ENCODE results near the gene STEAP1B. TPM values are rescaled to one million over a fixed set of nuclear protein-coding genes. Genes with fewer than 3 reads are reported as not detected.

STEAP1B gene
- total and polyA plus RNA-seq, 4 donors, result 0.06 to 0.28 (median 0.08) TPM; not detected in 1

DNA sequence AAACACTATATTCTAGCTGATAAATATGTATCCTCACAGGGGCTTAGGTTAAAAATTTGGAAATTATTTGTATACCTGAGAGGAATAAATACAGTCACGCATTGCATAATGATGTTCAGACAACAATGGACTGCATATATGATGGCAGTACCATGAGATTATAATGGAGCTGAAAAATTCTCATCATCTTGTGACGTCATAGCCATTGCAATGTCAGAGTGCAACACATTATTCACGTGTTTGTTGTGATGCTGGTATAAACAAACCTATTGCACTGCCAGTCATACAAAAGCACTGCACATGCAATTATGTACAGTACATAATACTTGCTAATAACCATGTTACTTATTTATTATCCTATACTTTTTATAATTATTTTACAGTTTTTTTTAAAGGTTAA lies 31.4 kb downstream of the STEAP1B start:
- Histone ChIP-seq H3K9ac (ENCODE audit: low read depth in 1 of 2, low read length in 2 of 2) (no peak overlapping the region), H3K4me3 (ENCODE audit: low read depth in 1 of 3, low read length in 3 of 3) (no peak overlapping the region), H3K9me3 (ENCODE audit: control insufficient read depth in 4 of 4, low read length in 3 of 4) (no peaks in the 10 kb centered on the region), H3K27ac (ENCODE audit: low read depth in 1 of 2, low read length in 2 of 2) (no peak overlapping the region), H3K4me1 (ENCODE audit: control insufficient read depth in 4 of 4, insufficient read depth in 4 of 4, low read length in 3 of 4) (no peaks in the 10 kb centered on the region), H3K36me3 (ENCODE audit: control insufficient read depth in 4 of 4, insufficient read depth in 3 of 4, low read depth in 1 of 4, low read length in 3 of 4) (no peaks in the 10 kb centered on the region), H3K27me3 (ENCODE audit: control insufficient read depth in 4 of 4, insufficient read depth in 4 of 4, low read length in 3 of 4) (no peaks in the 10 kb centered on the region)
- 93% methylated on average over 3 of the region's 3 CpGs for WGBS
- no peak for DNase-seq (ENCODE audit: low spot score)
- TF ChIP-seq RXRA (IDR thresholded peaks at IDR 0.05) (no peak), GABPA (IDR thresholded peaks at IDR 0.05 in 1 of 2, conservative IDR thresholded peaks at IDR 0.05 in 1 of 2) (no peak), RAD21 (IDR thresholded peaks at IDR 0.05) (no peak), FOXA2 (IDR thresholded peaks at IDR 0.05) (no peak)
- TF ChIP-seq, protein P1, sequence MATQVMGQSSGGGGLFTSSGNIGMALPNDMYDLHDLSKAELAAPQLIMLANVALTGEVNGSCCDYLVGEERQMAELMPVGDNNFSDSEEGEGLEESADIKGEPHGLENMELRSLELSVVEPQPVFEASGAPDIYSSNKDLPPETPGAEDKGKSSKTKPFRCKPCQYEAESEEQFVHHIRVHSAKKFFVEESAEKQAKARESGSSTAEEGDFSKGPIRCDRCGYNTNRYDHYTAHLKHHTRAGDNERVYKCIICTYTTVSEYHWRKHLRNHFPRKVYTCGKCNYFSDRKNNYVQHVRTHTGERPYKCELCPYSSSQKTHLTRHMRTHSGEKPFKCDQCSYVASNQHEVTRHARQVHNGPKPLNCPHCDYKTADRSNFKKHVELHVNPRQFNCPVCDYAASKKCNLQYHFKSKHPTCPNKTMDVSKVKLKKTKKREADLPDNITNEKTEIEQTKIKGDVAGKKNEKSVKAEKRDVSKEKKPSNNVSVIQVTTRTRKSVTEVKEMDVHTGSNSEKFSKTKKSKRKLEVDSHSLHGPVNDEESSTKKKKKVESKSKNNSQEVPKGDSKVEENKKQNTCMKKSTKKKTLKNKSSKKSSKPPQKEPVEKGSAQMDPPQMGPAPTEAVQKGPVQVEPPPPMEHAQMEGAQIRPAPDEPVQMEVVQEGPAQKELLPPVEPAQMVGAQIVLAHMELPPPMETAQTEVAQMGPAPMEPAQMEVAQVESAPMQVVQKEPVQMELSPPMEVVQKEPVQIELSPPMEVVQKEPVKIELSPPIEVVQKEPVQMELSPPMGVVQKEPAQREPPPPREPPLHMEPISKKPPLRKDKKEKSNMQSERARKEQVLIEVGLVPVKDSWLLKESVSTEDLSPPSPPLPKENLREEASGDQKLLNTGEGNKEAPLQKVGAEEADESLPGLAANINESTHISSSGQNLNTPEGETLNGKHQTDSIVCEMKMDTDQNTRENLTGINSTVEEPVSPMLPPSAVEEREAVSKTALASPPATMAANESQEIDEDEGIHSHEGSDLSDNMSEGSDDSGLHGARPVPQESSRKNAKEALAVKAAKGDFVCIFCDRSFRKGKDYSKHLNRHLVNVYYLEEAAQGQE (IDR thresholded peaks at IDR 0.05), result no peak

DNA sequence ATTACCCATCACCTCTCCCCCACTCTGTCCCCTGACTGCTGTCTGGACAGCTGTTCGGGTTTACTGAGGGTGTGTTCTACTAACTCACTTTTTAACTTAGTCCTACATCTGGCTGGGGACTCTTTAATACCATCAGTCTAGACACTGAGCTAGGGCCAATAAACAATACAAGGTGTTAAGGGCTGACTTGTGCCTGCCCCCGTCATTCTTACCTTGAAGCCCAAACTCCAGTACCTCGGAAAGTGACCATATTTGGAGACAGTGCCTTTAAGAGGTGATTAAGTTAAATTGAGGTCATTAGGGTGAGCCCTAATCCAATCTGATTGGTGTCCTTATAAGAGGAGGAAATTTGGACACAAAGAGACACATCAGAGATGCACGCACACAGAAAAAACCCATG lies 35.7 kb downstream of the STEAP1B start:
- TF ChIP-seq, protein P2, sequence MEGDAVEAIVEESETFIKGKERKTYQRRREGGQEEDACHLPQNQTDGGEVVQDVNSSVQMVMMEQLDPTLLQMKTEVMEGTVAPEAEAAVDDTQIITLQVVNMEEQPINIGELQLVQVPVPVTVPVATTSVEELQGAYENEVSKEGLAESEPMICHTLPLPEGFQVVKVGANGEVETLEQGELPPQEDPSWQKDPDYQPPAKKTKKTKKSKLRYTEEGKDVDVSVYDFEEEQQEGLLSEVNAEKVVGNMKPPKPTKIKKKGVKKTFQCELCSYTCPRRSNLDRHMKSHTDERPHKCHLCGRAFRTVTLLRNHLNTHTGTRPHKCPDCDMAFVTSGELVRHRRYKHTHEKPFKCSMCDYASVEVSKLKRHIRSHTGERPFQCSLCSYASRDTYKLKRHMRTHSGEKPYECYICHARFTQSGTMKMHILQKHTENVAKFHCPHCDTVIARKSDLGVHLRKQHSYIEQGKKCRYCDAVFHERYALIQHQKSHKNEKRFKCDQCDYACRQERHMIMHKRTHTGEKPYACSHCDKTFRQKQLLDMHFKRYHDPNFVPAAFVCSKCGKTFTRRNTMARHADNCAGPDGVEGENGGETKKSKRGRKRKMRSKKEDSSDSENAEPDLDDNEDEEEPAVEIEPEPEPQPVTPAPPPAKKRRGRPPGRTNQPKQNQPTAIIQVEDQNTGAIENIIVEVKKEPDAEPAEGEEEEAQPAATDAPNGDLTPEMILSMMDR (IDR thresholded peaks at IDR 0.05; ENCODE audit: low read depth, low read length, missing input control), result no peak
- TF ChIP-seq, protein P3, sequence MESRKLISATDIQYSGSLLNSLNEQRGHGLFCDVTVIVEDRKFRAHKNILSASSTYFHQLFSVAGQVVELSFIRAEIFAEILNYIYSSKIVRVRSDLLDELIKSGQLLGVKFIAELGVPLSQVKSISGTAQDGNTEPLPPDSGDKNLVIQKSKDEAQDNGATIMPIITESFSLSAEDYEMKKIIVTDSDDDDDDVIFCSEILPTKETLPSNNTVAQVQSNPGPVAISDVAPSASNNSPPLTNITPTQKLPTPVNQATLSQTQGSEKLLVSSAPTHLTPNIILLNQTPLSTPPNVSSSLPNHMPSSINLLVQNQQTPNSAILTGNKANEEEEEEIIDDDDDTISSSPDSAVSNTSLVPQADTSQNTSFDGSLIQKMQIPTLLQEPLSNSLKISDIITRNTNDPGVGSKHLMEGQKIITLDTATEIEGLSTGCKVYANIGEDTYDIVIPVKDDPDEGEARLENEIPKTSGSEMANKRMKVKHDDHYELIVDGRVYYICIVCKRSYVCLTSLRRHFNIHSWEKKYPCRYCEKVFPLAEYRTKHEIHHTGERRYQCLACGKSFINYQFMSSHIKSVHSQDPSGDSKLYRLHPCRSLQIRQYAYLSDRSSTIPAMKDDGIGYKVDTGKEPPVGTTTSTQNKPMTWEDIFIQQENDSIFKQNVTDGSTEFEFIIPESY (IDR thresholded peaks at IDR 0.05), result no peak
- TF ChIP-seq YY1 (IDR thresholded peaks at IDR 0.05) (no peak), FOXA1 (IDR thresholded peaks at IDR 0.05) (no peak), HNF4G (IDR thresholded peaks at IDR 0.05) (no peak)
- TF ChIP-seq, protein P4, sequence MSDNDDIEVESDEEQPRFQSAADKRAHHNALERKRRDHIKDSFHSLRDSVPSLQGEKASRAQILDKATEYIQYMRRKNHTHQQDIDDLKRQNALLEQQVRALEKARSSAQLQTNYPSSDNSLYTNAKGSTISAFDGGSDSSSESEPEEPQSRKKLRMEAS (IDR thresholded peaks at IDR 0.05), result no peak
- Histone ChIP-seq H3K4me3 (ENCODE audit: low read depth in 1 of 3, low read length in 3 of 3) (no peak overlapping the region), H3K9ac (ENCODE audit: low read depth in 1 of 2, low read length in 2 of 2) (no peak overlapping the region), H3K9me3 (ENCODE audit: control insufficient read depth in 4 of 4, low read length in 3 of 4) (no peaks in the 10 kb centered on the region), H3K27me3 (ENCODE audit: control insufficient read depth in 4 of 4, insufficient read depth in 4 of 4, low read length in 3 of 4) (no peaks in the 10 kb centered on the region), H3K36me3 (ENCODE audit: control insufficient read depth in 4 of 4, insufficient read depth in 3 of 4, low read depth in 1 of 4, low read length in 3 of 4) (no peaks in the 10 kb centered on the region), H3K4me1 (ENCODE audit: control insufficient read depth in 4 of 4, insufficient read depth in 4 of 4, low read length in 3 of 4) (no peaks in the 10 kb centered on the region), H3K27ac (ENCODE audit: low read depth in 1 of 2, low read length in 2 of 2) (no peak overlapping the region)
- no peak for DNase-seq (ENCODE audit: low spot score)
- 88% methylated on average over 4 of the region's 4 CpGs for WGBS

All from liver (tissue), 9 donors.